Astrocyte (in vitro differentiated cells and primary cell): ENCODE results near the gene BANF2. TPM values are rescaled to one million over a fixed set of nuclear protein-coding genes. Genes with fewer than 3 reads are reported as not detected.

Experiments used
- DNase-seq: peaks from one replicate; pipeline ENCODE4 v3.0.0-alpha.2; 2010; ENCODE audit warnings: low read depth
- FAIRE-seq: peaks from 2 replicates; lab custom pipeline; 2011; peaks lifted over from hg19 to GRCh38; lab: Jason Lieb, UNC
- H2AFZ ChIP-seq: 2 replicates; pipeline ENCODE4 v1.6.0; 2012; ENCODE audit warnings: low read depth, low read length, inconsistent platforms
- H3K27ac ChIP-seq: 2 replicates; pipeline ENCODE4 v1.5.1; 2011; ENCODE audit warnings: low read depth, low read length, inconsistent platforms
- H3K27me3 ChIP-seq: 2 replicates; pipeline ENCODE4 v1.6.0; 2011; ENCODE audit warnings: low read length, inconsistent platforms; ENCODE audit not compliant: insufficient read depth
- H3K36me3 ChIP-seq: 2 replicates; pipeline ENCODE4 v1.5.1; 2011; ENCODE audit warnings: low read length, inconsistent platforms; ENCODE audit not compliant: insufficient read depth
- H3K4me1 ChIP-seq: 2 replicates; pipeline ENCODE4 v1.5.1; 2011; ENCODE audit warnings: low read length, inconsistent platforms; ENCODE audit not compliant: insufficient read depth
- H3K4me2 ChIP-seq: 2 replicates; pipeline ENCODE4 v1.6.0; 2012; ENCODE audit warnings: low read length, inconsistent platforms
- H3K4me3 ChIP-seq: 2 replicates; pipeline ENCODE4 v1.5.1; 2011; ENCODE audit warnings: low read depth, mild to moderate bottlenecking, low read length, inconsistent platforms; ENCODE audit not compliant: insufficient read depth
- H3K79me2 ChIP-seq: 2 replicates; pipeline ENCODE4 v1.6.0; 2012; ENCODE audit warnings: mild to moderate bottlenecking, low read length, inconsistent platforms; ENCODE audit not compliant: insufficient read depth
- H3K9ac ChIP-seq: 2 replicates; pipeline ENCODE4 v1.6.0; 2012; ENCODE audit warnings: mild to moderate bottlenecking, low read length, inconsistent platforms
- H3K9me3 ChIP-seq: 2 replicates; pipeline ENCODE4 v1.5.1; 2012; ENCODE audit warnings: low read depth, mild to moderate bottlenecking, low read length, inconsistent platforms; ENCODE audit not compliant: insufficient read depth
- H4K20me1 ChIP-seq: 2 replicates; pipeline ENCODE4 v1.6.0; 2012; ENCODE audit warnings: low read length, inconsistent platforms; ENCODE audit not compliant: insufficient read depth
- H3K27ac Mint-ChIP-seq: one replicate; pipeline ENCODE4 v1.8.0; 2021; ENCODE audit warnings: mild to moderate bottlenecking, mixed read lengths; ENCODE audit not compliant: unreplicated experiment
- H3K27me3 Mint-ChIP-seq: one replicate; pipeline ENCODE4 v1.8.0; 2021; ENCODE audit warnings: low read depth, mixed read lengths; ENCODE audit not compliant: unreplicated experiment
- H3K36me3 Mint-ChIP-seq: one replicate; pipeline ENCODE4 v1.8.0; 2021; ENCODE audit warnings: low read depth, mixed read lengths; ENCODE audit not compliant: unreplicated experiment
- H3K4me1 Mint-ChIP-seq: one replicate; pipeline ENCODE4 v1.8.0; 2021; ENCODE audit warnings: low read depth, mixed read lengths; ENCODE audit not compliant: unreplicated experiment
- H3K4me3 Mint-ChIP-seq: one replicate; pipeline ENCODE4 v1.8.0; 2021; ENCODE audit warnings: mild to moderate bottlenecking, moderate library complexity, mixed read lengths; ENCODE audit not compliant: unreplicated experiment
- H3K9me3 Mint-ChIP-seq: one replicate; pipeline ENCODE4 v1.8.0; 2021; ENCODE audit warnings: mild to moderate bottlenecking, mixed read lengths; ENCODE audit not compliant: unreplicated experiment
- EZH2 ChIP-seq: IDR thresholded peaks from 2 replicates; pipeline ENCODE4 v1.6.1; 2012; ENCODE audit warnings: mild to moderate bottlenecking, low read length, inconsistent platforms; ENCODE audit not compliant: insufficient read depth
- total RNA-seq: library from RNA; stranded (reverse); gene quantifications from 2 replicates; pipeline ENCODE4 v1.2.1, GENCODE V29; 2021
- TF ChIP-seq, protein P1 (sequence below): IDR thresholded peaks from 2 replicates; pipeline ENCODE4 v1.5.1; 2011; ENCODE audit warnings: low read depth, mild to moderate bottlenecking, inconsistent platforms, low read length, moderate library complexity; ENCODE audit not compliant: insufficient read depth

BANF2 gene
- total RNA-seq, 1 donor from 2014 or later: not detected

DNA sequence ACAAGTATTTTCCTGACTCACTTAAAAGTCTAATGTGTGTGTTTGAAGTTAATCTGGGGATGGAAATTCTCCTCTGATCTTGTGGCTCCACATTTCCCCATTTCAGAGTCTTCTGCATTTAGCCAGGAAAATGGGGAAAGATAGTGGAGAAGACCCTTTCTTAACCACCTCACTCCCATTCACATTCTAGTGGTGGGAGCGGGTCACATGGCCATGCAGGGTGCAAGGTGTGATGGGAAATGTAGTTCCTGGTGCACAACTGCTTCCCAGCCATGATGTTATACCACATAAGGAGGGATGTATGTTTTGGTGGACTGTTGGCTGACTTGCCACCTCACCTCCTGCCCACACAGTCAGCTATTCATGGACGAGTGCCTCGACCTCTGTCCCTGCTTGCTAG lies 61.8 kb downstream of the BANF2 start:
- H3K4me1 ChIP-seq: no peaks in the 10 kb centered on the region
- DNase-seq: peak; percentile 4
- H4K20me1 ChIP-seq: no peaks in the 10 kb centered on the region
- no peak overlapping the region for H3K4me3 ChIP-seq
- H3K36me3 Mint-ChIP-seq: peaks cover 2% of the 10 kb centered on the region
- H2AFZ ChIP-seq: no peak overlapping the region
- no peak overlapping the region for H3K27ac ChIP-seq
- H3K27me3 ChIP-seq: no peaks in the 10 kb centered on the region
- H3K9me3 ChIP-seq: no peaks in the 10 kb centered on the region
- no peaks in the 10 kb centered on the region for H3K4me1 Mint-ChIP-seq
- H3K4me3 Mint-ChIP-seq: no peak overlapping the region
- no peak overlapping the region for H3K27ac Mint-ChIP-seq
- TF ChIP-seq, protein P1, sequence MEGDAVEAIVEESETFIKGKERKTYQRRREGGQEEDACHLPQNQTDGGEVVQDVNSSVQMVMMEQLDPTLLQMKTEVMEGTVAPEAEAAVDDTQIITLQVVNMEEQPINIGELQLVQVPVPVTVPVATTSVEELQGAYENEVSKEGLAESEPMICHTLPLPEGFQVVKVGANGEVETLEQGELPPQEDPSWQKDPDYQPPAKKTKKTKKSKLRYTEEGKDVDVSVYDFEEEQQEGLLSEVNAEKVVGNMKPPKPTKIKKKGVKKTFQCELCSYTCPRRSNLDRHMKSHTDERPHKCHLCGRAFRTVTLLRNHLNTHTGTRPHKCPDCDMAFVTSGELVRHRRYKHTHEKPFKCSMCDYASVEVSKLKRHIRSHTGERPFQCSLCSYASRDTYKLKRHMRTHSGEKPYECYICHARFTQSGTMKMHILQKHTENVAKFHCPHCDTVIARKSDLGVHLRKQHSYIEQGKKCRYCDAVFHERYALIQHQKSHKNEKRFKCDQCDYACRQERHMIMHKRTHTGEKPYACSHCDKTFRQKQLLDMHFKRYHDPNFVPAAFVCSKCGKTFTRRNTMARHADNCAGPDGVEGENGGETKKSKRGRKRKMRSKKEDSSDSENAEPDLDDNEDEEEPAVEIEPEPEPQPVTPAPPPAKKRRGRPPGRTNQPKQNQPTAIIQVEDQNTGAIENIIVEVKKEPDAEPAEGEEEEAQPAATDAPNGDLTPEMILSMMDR: no peak
- TF ChIP-seq EZH2: no peak
- H3K4me2 ChIP-seq: no peak overlapping the region
- FAIRE-seq: no peak
- H3K79me2 ChIP-seq: no peaks in the 10 kb centered on the region
- peaks cover 9% of the 10 kb centered on the region for H3K27me3 Mint-ChIP-seq
- H3K9ac ChIP-seq: no peak overlapping the region
- H3K9me3 Mint-ChIP-seq: peaks cover 14% of the 10 kb centered on the region
- H3K36me3 ChIP-seq: no peaks in the 10 kb centered on the region

DNA sequence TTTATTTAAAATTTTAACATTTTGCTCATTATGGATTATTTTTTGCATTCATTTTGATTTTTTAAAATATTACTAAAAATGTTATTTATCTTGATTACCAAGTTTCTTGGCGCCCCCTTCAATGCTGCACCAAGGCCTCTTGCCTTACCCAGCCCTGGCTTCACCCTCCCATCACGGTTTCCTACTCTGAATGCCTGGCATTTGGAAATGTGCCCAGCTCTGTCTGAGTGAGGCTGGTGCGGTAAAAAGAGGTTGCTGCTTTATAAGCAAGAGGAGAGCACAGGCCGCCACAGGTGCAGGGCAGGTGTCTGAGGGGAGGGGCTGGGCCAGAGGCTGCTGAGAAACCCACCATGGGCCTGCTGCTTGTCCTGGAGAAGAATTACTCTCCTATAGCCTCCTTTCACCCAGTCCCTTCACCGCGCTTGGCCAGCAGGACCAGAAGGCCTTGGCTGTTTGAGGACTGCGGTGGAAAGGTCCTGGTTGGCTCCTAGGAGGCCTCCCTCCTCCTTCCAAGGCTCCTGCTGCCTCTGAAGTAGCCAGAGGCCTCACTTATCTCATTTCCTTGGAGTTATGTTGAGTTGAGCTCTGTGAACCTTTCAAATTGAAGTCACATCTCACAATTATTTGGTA lies 62.6 kb downstream of the BANF2 start:
- H3K9me3 Mint-ChIP-seq: peaks cover 13% of the 10 kb centered on the region
- Histone ChIP-seq H3K9ac (no peak overlapping the region), H3K9me3 (no peaks in the 10 kb centered on the region), H3K36me3 (no peaks in the 10 kb centered on the region), H3K79me2 (no peaks in the 10 kb centered on the region), H3K4me1 (no peaks in the 10 kb centered on the region), H3K27me3 (no peaks in the 10 kb centered on the region), H4K20me1 (no peaks in the 10 kb centered on the region), H3K27ac (no peak overlapping the region), H3K4me2 (no peak overlapping the region), H2AFZ (no peak overlapping the region), H3K4me3 (no peak overlapping the region)
- H3K4me1 Mint-ChIP-seq: no peaks in the 10 kb centered on the region
- DNase-seq (no peak), FAIRE-seq (no peak)
- H3K4me3 Mint-ChIP-seq: no peak overlapping the region
- no peak for TF ChIP-seq EZH2
- TF ChIP-seq, protein P1: no peak
- peaks cover 12% of the 10 kb centered on the region for H3K27me3 Mint-ChIP-seq
- peaks cover 2% of the 10 kb centered on the region for H3K36me3 Mint-ChIP-seq
- no peak overlapping the region for H3K27ac Mint-ChIP-seq

DNA sequence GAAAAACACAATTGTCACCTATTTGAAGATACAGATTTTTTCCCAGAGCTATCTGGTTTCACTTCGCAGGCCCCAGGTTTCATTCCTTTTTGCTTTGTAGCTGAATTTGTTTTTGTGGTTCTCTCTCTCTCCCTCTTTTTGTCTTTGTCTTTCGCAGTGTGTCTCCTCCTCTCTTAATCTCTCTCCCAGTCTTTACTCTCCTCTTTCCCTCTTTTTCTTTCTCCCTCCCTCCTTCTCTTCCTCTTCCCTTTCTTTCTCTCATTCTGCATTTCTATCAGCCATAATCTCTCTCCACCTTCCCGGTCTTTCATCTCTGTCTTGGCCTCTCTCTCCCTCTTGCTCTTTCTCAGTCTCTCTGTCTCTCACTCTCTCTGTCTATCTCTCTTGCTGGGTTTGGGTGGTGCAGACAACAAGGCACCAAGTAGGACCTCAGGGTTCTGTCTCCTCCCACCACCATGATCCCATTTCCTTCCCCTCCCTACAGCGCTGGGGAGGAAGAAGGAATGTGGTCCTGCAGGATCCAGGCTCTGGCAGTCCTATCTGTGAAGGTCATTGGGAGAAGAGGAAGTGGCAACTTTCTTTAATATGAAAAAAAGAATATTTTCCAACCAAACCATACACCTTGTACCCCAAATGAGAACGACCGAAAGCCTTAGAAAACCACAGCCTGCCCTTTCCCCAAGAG lies 63.2 kb downstream of the BANF2 start:
- no peaks in the 10 kb centered on the region for H3K79me2 ChIP-seq

More for the DNA sequence above, 63.2 kb downstream of the BANF2 start:
- DNase-seq (no peak), FAIRE-seq (no peak)
- no peaks in the 10 kb centered on the region for H3K27me3 ChIP-seq
- no peak overlapping the region for H2AFZ ChIP-seq
- Mint-ChIP-seq H3K27ac (no peak overlapping the region), H3K36me3 (peaks cover 2% of the 10 kb centered on the region), H3K4me3 (no peak overlapping the region), H3K27me3 (peaks cover 12% of the 10 kb centered on the region), H3K4me1 (no peaks in the 10 kb centered on the region), H3K9me3 (peaks cover 8% of the 10 kb centered on the region)
- no peak overlapping the region for H3K4me2 ChIP-seq
- H3K36me3 ChIP-seq: no peaks in the 10 kb centered on the region
- H3K9me3 ChIP-seq: no peaks in the 10 kb centered on the region
- H3K9ac ChIP-seq: no peak overlapping the region
- no peaks in the 10 kb centered on the region for H4K20me1 ChIP-seq
- TF ChIP-seq, protein P1: no peak
- TF ChIP-seq EZH2: no peak
- no peaks in the 10 kb centered on the region for H3K4me1 ChIP-seq
- no peak overlapping the region for H3K27ac ChIP-seq
- H3K4me3 ChIP-seq: no peak overlapping the region
